H9 (cell line): ENCODE measurements around the gene ACKR3. TPM values are rescaled to one million over a fixed set of nuclear protein-coding genes. Genes with fewer than 3 reads are reported as not detected.

Source experiments
- DNase-seq: peaks from one replicate; pipeline ENCODE4 v3.0.0-alpha.2; 2017
- H2AFZ ChIP-seq: one replicate; pipeline ENCODE4 v1.6.1; 2013; ENCODE audit warnings: mild to moderate bottlenecking, low read length, control low read depth, moderate library complexity
- H2AK5ac ChIP-seq: 2 replicates; pipeline ENCODE4 v1.6.1; 2013; ENCODE audit warnings: low read length, control low read depth, mixed read lengths; ENCODE audit not compliant: insufficient read length
- H2BK120ac ChIP-seq: one replicate; pipeline ENCODE4 v1.6.1; 2013; ENCODE audit warnings: low read depth, mild to moderate bottlenecking, low read length, control low read depth, inconsistent platforms; ENCODE audit not compliant: poor library complexity, severe bottlenecking
- H2BK12ac ChIP-seq: 2 replicates; pipeline ENCODE4 v1.6.1; 2013; ENCODE audit warnings: low read length, control low read depth, mixed read lengths, low read depth; ENCODE audit not compliant: insufficient read length
- H2BK15ac ChIP-seq: 2 replicates; pipeline ENCODE4 v1.6.1; 2013; ENCODE audit warnings: low read depth, low read length, control low read depth
- H2BK20ac ChIP-seq: one replicate; pipeline ENCODE4 v1.6.1; 2013; ENCODE audit warnings: low read depth, mild to moderate bottlenecking, low read length, control low read depth, inconsistent platforms; ENCODE audit not compliant: poor library complexity, severe bottlenecking
- H2BK5ac ChIP-seq: 2 replicates; pipeline ENCODE4 v1.6.1; 2013; ENCODE audit warnings: low read length, control low read depth, mixed read lengths; ENCODE audit not compliant: insufficient read length
- H3K14ac ChIP-seq: 2 replicates; pipeline ENCODE4 v1.6.1; 2013; ENCODE audit warnings: low read length, control low read depth; ENCODE audit not compliant: insufficient read depth
- H3K18ac ChIP-seq: 2 replicates; pipeline ENCODE4 v1.6.1; 2013; ENCODE audit warnings: low read depth, mild to moderate bottlenecking, mixed read lengths, low read length, control low read depth; ENCODE audit not compliant: insufficient read length
- H3K23ac ChIP-seq: 2 replicates; pipeline ENCODE4 v1.6.1; 2013; ENCODE audit warnings: low read length, control low read depth, mixed read lengths, low read depth; ENCODE audit not compliant: insufficient read length
- H3K23me2 ChIP-seq: 2 replicates; pipeline ENCODE4 v1.6.1; 2013; ENCODE audit warnings: low read depth, mild to moderate bottlenecking, mixed read lengths, low read length, control low read depth; ENCODE audit not compliant: insufficient read length, poor library complexity, severe bottlenecking
- H3K27ac ChIP-seq: 2 replicates; pipeline ENCODE4 v1.5.1; 2013; ENCODE audit warnings: low read length, control low read depth, mixed read lengths, low read depth; ENCODE audit not compliant: insufficient read length
- H3K27me3 ChIP-seq: 2 replicates; pipeline ENCODE4 v1.6.1; 2013; ENCODE audit warnings: low read length, control low read depth, inconsistent platforms; ENCODE audit not compliant: insufficient read depth
- H3K4ac ChIP-seq: 2 replicates; pipeline ENCODE4 v1.6.1; 2013; ENCODE audit warnings: low read depth, mild to moderate bottlenecking, control low read depth, inconsistent platforms, low read length, moderate library complexity
- H3K4me1 ChIP-seq: 2 replicates; pipeline ENCODE4 v1.6.1; 2013; ENCODE audit warnings: low read length, control low read depth, inconsistent platforms; ENCODE audit not compliant: insufficient read depth
- H3K4me2 ChIP-seq: 2 replicates; pipeline ENCODE4 v1.6.1; 2013; ENCODE audit warnings: low read length, control low read depth, mixed read lengths; ENCODE audit not compliant: insufficient read length, insufficient read depth
- H3K56ac ChIP-seq: 2 replicates; pipeline ENCODE4 v1.6.1; 2013; ENCODE audit warnings: low read depth, mild to moderate bottlenecking, mixed read lengths, low read length, control low read depth; ENCODE audit not compliant: insufficient read length
- H3K79me1 ChIP-seq: 2 replicates; pipeline ENCODE4 v1.6.1; 2013; ENCODE audit warnings: low read depth, mild to moderate bottlenecking, moderate library complexity, low read length, control low read depth, inconsistent platforms; ENCODE audit not compliant: insufficient read depth, poor library complexity, severe bottlenecking
- H3K79me2 ChIP-seq: 2 replicates; pipeline ENCODE4 v1.6.1; 2013; ENCODE audit warnings: low read length, control low read depth, inconsistent platforms; ENCODE audit not compliant: insufficient read depth
- H3K9ac ChIP-seq: 2 replicates; pipeline ENCODE4 v1.6.1; 2013; ENCODE audit warnings: low read length, control low read depth, mixed read lengths; ENCODE audit not compliant: insufficient read length; ENCODE audit errors: extremely low read depth
- H3K9me3 ChIP-seq: one replicate; pipeline ENCODE4 v1.6.1; 2013; ENCODE audit warnings: low read depth, low read length, inconsistent platforms; ENCODE audit not compliant: control insufficient read depth
- H3T11ph ChIP-seq: one replicate; pipeline ENCODE4 v1.6.1; 2013; ENCODE audit warnings: mild to moderate bottlenecking, low read length, control low read depth, inconsistent platforms
- H4K20me1 ChIP-seq: one replicate; pipeline ENCODE4 v1.6.1; 2013; ENCODE audit not compliant: control insufficient read depth, insufficient read length, insufficient read depth
- H4K5ac ChIP-seq: 2 replicates; pipeline ENCODE4 v1.6.1; 2013; ENCODE audit warnings: low read depth, mild to moderate bottlenecking, mixed read lengths, low read length, control low read depth; ENCODE audit not compliant: insufficient read length
- H4K8ac ChIP-seq: replicated peaks from 2 replicates; pipeline ENCODE4 v1.6.1; 2013; ENCODE audit warnings: low read length, control low read depth, mixed read lengths, low read depth; ENCODE audit not compliant: insufficient read length
- H4K91ac ChIP-seq: 2 replicates; pipeline ENCODE4 v1.6.1; 2013; ENCODE audit warnings: low read depth, mild to moderate bottlenecking, moderate library complexity, mixed read lengths, low read length, control low read depth; ENCODE audit not compliant: insufficient read length
- H3K27ac Mint-ChIP-seq, 3 experiments: 2 replicates in 2 of 3; 3 replicates in 1 of 3; pipeline ENCODE4 v1.8.0; 2020 to 2021; ENCODE audit warnings: mixed read lengths in 3 of 3, mild to moderate bottlenecking in 1 of 3, moderate library complexity in 1 of 3
- H3K27me3 Mint-ChIP-seq: 2 replicates; pipeline ENCODE4 v1.8.0; 2021; ENCODE audit warnings: low read depth, mild to moderate bottlenecking, moderate library complexity, mixed read lengths
- H3K36me3 Mint-ChIP-seq, 3 experiments: 2 replicates in 2 of 3; 3 replicates in 1 of 3; pipeline ENCODE4 v1.8.0; 2020 to 2021; ENCODE audit warnings: low read depth in 3 of 3, mixed read lengths in 3 of 3; ENCODE audit not compliant: insufficient read depth in 1 of 3
- H3K4me1 Mint-ChIP-seq, 2 experiments: 2 replicates each; pipeline ENCODE4 v1.8.0; 2020; ENCODE audit warnings: mixed read lengths in 2 of 2
- H3K4me3 Mint-ChIP-seq, 2 experiments: 2 replicates in 1 of 2; 3 replicates in 1 of 2; pipeline ENCODE4 v1.8.0; 2020 to 2021; ENCODE audit warnings: mild to moderate bottlenecking in 2 of 2, mixed read lengths in 2 of 2, moderate library complexity in 1 of 2
- H3K9me3 Mint-ChIP-seq, 2 experiments: 2 replicates in 1 of 2; 3 replicates in 1 of 2; pipeline ENCODE4 v1.8.0; 2020; ENCODE audit warnings: mild to moderate bottlenecking in 2 of 2, mixed read lengths in 2 of 2, moderate library complexity in 1 of 2
- CTCF ChIP-seq: fragments of 200-600 bp; sonication (generic); conservative IDR thresholded peaks from 3 replicates; pipeline ENCODE4 v1.8.0; 2021; ENCODE audit warnings: antibody characterized with exemption, mild to moderate bottlenecking
- WGBS: extraction: QIAGEN DNeasy Blood & Tissue Kit; methylation state at CpG from one replicate; pipeline ENCODE4 v1.1.7; 2013; ENCODE audit warnings: missing lambda C conversion rate, low lambda C conversion rate, mixed read lengths; ENCODE audit not compliant: insufficient read length; ENCODE audit errors: extremely low coverage; 5-methylcytosine and 5-hydroxymethylcytosine counted together
- total RNA-seq: library from RNA; stranded (reverse); gene quantifications from 2 replicates; pipeline ENCODE4 v1.2.1, GENCODE V29; 2021

Gene ACKR3
- total RNA-seq, 1 experiment from 2014 or later = 0.44 TPM

DNA sequence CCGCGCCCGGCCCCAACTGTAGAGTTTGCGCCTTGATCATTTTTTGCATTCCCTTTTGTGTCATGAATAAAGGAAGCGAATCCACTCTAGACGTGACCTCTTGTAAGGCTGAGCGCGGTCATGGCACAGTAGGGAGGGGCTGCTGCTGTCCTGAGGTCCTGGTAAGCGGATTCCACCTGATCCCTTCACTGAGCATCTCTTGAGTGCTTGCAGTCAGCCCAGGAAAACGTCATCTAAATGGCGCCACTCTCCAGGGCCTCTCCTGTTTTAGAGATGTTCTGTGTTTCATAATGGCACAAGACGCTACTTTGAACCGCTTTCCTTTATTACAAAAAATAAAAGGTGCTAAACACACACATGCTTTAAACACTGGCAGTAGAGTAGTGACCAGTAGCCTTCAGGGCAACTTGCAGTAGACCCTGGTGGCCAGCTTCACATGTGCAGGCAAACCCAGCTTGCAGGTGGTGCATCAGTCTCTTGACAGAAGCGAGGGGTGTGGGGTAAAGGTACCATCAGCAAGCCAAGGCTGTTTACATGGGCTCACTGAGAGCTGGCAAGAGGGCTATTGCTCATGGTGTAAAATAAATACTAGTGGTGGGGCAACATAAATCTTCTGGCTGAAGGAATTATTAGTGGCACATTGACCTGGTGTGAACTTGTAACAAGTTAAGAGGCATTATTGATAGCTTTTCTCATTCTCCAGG lies 43.0 kb upstream of the ACKR3 start:
- H3K4ac ChIP-seq = no peak overlapping the region
- H4K91ac ChIP-seq = no peak overlapping the region
- no peak overlapping the region for H3K18ac ChIP-seq
- H4K8ac ChIP-seq = no peak overlapping the region
- H2AK5ac ChIP-seq = no peak overlapping the region
- H2BK20ac ChIP-seq = no peak overlapping the region
- Mint-ChIP-seq H3K27ac (no peak overlapping the region), H3K9me3 (no peaks in the 10 kb centered on the region; a peak in 1 of 5 replicates), H3K36me3 (no peaks in the 10 kb centered on the region), H3K27me3 (peaks cover 7% of the 10 kb centered on the region), H3K4me1 (no peaks in the 10 kb centered on the region), H3K4me3 (no peak overlapping the region)
- no peak overlapping the region for H2BK15ac ChIP-seq
- H3K9me3 ChIP-seq = no peaks in the 10 kb centered on the region
- H3K23ac ChIP-seq = no peak overlapping the region
- H3K27ac ChIP-seq = no peak overlapping the region
- no peak overlapping the region for H2AFZ ChIP-seq
- no peak overlapping the region for H4K5ac ChIP-seq
- TF ChIP-seq CTCF = no peak; the same call in 2 of the 3 replicates
- no peak overlapping the region for H3T11ph ChIP-seq
- H3K79me1 ChIP-seq = no peaks in the 10 kb centered on the region
- H2BK12ac ChIP-seq = no peak overlapping the region
- H3K79me2 ChIP-seq = no peaks in the 10 kb centered on the region
- WGBS = no CpG with 5 or more reads among the region's 14 CpGs
- H3K27me3 ChIP-seq = no peaks in the 10 kb centered on the region
- H3K4me2 ChIP-seq = no peak overlapping the region
- H3K9ac ChIP-seq = no peak overlapping the region
- H3K56ac ChIP-seq = no peak overlapping the region
- no peak for DNase-seq
- H2BK5ac ChIP-seq = no peak overlapping the region
- no peaks in the 10 kb centered on the region for H3K4me1 ChIP-seq
- no peak overlapping the region for H2BK120ac ChIP-seq
- H4K20me1 ChIP-seq = no peaks in the 10 kb centered on the region
- H3K14ac ChIP-seq = no peak overlapping the region
- H3K23me2 ChIP-seq = no peaks in the 10 kb centered on the region
